ENCODE data around the gene TTI1. TPM values are rescaled to one million over a fixed set of nuclear protein-coding genes. Genes with fewer than 3 reads are reported as not detected.

Gene TTI1
- total RNA-seq (ENCODE audit: low replicate concordance) = 7.8 and 12.2 TPM in 2 replicates

DNA sequence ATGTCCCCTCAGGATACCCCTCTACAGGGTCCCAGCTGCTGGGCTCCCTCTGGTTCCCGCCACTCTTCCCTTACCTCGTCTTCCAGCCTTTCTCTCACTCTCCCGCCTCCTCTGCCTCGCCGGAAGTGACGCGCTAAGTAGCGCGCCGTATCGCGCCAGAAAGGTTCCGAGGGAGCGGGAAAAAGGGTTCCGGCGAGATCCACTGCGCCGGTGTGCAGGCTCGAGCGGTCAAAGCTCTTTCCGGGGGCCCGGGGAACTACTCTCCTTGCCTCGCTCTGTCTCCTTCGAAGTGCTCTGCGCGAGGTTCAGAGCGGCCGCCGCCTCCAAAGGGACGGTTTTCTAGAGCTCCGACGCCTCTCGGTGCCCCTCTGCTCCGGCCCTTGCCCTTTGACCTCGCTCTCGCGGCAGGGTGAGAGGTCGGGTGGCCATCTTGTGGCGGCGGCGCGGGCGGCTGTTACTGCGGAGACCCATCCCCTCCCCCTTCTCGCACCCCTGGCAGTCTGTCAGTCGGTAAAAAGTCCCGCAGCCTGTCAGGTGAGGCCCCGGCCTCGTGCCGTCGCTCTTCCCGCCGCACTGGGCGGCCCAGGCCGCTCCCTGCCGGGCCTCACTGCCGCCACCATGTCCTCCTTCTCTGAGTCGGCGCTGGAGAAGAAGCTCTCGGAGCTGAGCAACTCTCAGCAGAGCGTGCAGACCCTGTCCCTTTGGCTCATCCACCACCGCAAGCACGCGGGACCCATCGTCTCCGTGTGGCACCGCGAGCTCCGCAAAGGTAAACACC is at the start of gene TTI1, which contains the start of gene RPRD1B:
Gene TTI1, minus strand, starts transcription at position 127 of the 778 bp plus-strand sequence. CDS start 19,640 bp downstream, outside the sequence.
Gene RPRD1B, plus strand, starts transcription at position 417 of the 778 bp plus-strand sequence. Its CDS starts 202 bp downstream, at position 619.

Other genes starting within 250 kb of the TTI1 start
- 1.6 and 2.9 TPM in 2 replicates for gene VSTM2L, start 130.3 kb downstream of the TTI1 start, total RNA-seq (ENCODE audit: low replicate concordance)
- 8.4 and 12.2 TPM in 2 replicates for gene RPRD1B, start 290 bp upstream of the TTI1 start, total RNA-seq (ENCODE audit: low replicate concordance)
- 12.4 and 598 TPM in 2 replicates for gene TGM2, start 131.8 kb upstream of the TTI1 start, total RNA-seq (ENCODE audit: low replicate concordance)
- gene KIAA1755, start 227.3 kb upstream of the TTI1 start, total RNA-seq (ENCODE audit: low replicate concordance) = 0.59 and 13.7 TPM in 2 replicates